Measurements from ENCODE around the gene KIAA0586.

Gene KIAA0586

DNA sequence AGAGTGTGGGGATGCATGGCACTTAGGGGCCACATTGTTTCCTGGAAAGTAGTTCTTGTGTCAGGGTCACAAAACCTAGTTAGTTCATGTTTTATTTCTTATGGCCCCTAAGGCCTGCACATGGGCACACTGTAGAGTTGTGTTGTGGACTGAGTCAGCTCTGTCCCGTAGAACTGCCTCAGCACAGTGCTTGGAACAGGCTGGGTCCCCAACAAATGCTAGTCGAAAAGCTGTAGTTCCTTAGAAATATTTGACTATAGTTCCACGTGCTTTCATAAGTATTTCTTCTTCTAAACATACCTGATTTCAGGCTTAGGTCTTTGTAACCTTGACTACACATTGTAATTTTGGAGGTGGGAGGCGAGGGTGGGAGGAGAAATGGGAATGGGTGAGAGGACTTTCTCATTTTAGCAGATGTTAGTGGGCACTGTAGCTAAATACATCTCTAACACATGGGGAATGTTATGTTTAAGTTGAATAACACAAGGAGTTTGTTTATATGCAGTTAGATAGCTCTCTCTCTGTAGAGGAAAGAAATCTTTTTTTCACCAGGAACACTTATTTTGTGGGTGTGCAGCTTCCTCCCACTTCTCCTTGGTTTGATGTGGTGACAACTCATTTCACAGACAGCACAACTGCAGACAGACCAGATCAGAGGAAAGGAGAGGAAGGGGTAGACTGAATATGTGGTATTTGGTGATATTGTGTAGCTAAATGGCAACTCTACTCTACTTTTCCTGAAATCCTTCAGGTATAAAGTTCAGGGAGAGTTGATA, 170.7 kb downstream of the KIAA0586 start:
- no peak for DNase-seq (ENCODE audit: low spot score)

DNA sequence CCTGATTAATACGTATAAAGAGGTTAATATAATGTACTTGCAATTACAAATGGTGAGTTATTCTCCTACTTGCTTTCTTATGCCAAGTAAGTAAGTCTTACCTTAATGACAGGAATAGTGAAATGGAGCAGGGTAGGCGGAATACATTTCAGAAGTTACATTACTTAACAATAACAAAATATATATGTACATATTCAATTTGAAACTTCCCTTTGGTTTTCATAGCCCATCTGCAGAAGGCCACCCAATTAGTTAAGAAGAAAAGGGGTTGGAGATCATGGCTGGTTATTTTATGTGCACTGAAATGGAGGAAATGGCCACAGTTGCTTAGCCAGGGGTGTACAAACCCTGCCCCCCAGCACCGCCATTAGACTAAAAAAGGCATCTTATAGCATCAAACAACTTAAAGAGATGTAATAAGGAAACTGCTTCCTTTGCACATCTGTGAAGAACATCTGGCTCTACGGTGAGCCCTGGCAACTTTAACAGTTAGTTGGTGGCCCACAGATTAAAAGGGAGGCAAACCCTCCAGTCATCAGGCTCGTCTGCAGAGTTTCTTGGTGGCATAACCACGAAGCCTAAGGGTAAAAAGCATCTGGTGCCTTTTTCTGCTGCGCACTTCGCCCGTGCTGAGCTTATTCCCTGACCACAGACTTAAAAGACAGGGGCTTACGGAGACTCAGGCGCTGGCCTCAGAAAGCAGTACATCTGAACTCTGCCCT, 171.4 kb downstream of the KIAA0586 start:
- DNase-seq (ENCODE audit: low spot score): no peak

DNA sequence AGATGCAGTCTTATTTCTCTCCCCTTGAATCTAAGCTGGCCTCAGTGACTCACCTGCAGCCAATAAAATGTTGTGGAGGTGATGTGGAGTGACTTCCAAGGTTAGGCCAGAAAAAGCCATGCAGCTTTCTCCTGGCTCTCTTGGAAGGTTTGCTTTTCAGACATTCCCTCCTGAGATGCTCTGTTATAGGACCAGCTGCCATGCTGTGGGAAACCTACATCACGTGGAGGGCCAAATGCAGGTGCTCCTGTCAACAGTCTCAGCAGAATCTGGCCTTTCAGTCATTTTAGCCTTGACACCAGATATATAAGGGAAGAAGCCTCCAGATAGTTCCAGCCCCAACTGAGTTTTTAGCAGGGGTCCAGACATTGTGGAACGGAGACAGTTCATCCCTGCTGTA, 172.2 kb downstream of the KIAA0586 start:
- DNase-seq (ENCODE audit: low spot score): no peak
